ENCODE measurements around the gene COL15A1.

Gene COL15A1

DNA sequence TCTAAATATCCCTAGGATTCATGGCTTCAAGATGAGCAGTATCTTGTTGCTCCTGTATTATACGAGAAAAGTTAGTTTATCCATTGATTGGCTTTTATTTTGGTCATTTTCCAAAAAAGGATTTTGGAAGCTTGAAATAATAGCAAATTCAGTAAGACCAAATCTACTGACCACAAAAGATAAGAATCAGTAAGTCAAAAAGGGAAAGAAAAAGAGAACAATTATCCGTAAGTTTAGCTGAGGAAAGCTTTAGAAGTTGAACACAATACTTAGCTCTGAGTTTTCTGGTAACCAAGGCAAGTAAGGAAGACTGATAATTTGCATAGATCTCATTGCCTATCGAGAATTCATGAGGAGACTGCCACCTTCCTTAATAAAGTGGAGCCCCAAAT, 170.3 kb downstream of the COL15A1 start:
- H3K27ac Mint-ChIP-seq, result peak overlapping the region; percentile 55
- H3K4me1 Mint-ChIP-seq (ENCODE audit: low read depth), result peaks cover 89% of the 10 kb centered on the region
- H3K4me3 Mint-ChIP-seq, result peak overlapping the region; percentile 24
- H3K9me3 Mint-ChIP-seq (ENCODE audit: low read depth), result no peaks in the 10 kb centered on the region
- peaks cover 5% of the 10 kb centered on the region for H3K36me3 Mint-ChIP-seq
- H3K27me3 Mint-ChIP-seq, result no peaks in the 10 kb centered on the region

DNA sequence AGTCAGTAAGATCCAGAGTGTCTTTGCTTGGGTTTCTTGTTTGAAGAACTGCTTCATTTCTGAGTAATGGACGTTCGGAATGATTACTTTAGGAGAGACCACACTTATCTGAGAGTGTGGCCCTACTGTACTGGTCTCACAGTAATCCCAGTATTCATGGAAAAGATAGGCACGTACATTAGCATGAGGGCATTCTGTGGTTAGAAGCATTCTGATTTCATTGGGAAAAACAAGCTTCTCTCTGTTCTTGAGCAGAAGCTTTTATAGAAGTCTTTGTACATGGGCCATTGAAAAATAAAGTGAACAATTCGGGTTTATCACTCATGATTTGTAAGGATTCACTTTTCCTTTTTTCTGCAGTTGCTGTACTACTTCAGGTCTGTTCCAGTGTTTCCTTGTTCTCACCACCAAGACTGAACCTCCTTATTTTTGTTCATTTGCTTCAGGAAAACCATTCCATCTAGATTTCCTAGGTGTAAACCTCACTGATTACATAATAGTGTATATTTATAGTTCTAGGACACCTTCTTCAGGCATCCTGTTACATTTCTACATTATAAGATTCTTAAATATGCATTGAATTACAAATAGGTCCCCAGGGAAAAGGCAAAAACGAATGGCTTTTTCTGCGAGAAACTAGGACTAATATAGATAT, 171.3 kb downstream of the COL15A1 start:
- Mint-ChIP-seq H3K36me3 (peaks cover 4% of the 10 kb centered on the region), H3K4me3 (no peak overlapping the region), H3K4me1 (ENCODE audit: low read depth) (peaks cover 89% of the 10 kb centered on the region)

DNA sequence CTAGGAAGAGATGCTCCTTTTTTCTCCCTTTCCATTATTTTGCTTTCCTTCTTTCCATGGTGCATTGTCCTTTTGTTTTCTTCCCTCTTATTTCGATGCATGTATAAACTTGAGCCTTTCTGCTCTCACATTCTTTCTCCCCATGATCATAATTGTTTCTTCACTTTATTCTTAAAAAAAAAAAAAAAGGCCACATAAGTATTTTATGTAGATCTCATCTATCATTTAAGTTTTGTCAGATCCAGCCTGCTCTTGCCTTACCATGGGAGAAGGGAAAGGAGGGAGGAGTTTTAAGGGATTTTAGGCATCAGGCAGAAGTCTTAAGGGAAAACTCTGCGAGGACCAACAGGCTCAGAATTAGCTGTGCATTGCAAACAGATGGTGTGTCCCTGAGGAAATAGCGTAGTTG, 172.3 kb downstream of the COL15A1 start:
- H3K36me3 Mint-ChIP-seq, result peaks cover 4% of the 10 kb centered on the region
- no peaks in the 10 kb centered on the region for H3K27me3 Mint-ChIP-seq
- peak overlapping the region; percentile 2 for H3K4me3 Mint-ChIP-seq
- H3K4me1 Mint-ChIP-seq (ENCODE audit: low read depth), result peaks cover 89% of the 10 kb centered on the region
- no peak overlapping the region for H3K27ac Mint-ChIP-seq
- H3K9me3 Mint-ChIP-seq (ENCODE audit: low read depth), result no peaks in the 10 kb centered on the region

More for the DNA sequence above, 171.3 kb downstream of the COL15A1 start:
- no peaks in the 10 kb centered on the region for H3K27me3 Mint-ChIP-seq
- peak overlapping the region; percentile 35 for H3K27ac Mint-ChIP-seq
- no peaks in the 10 kb centered on the region for H3K9me3 Mint-ChIP-seq (ENCODE audit: low read depth)

DNA sequence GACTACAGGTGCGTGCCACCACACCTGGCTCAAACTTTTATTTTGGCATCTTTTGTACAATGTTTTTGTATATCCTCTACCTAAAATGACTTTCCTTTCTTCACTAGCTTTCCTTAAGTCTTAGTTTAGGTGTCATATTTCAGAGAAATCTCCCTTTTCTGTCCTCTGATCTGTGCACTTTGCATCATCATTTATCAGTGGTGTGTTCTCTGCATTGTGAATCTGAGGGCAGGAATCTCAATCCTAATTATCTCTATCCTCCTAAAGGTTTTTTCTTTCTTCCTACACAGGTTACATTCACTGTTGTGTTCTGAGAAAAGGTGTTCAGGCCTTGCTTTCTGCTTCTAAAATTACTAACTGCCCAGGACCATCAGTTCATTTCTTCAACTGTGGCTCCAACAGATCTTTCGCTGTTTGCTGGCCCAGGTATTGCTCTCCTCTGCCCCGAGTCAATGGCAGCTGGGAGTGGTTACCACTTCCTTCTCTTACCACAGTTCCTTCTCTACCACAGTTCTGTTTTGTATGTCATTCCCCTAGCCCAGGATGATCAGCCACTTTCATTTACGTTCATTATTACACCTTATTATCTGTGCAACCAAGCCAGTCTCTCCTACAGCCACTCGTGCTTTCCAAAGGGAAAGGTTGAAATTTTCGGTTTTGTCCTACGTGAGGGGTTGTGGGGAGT, 175.2 kb downstream of the COL15A1 start:
- peak overlapping the region; percentile 85 for H3K4me3 Mint-ChIP-seq
- no peaks in the 10 kb centered on the region for H3K9me3 Mint-ChIP-seq (ENCODE audit: low read depth)
- peak overlapping the region; percentile 93 for H3K27ac Mint-ChIP-seq
- no peaks in the 10 kb centered on the region for H3K27me3 Mint-ChIP-seq
- H3K4me1 Mint-ChIP-seq (ENCODE audit: low read depth), result peaks cover 91% of the 10 kb centered on the region
- peaks cover 4% of the 10 kb centered on the region for H3K36me3 Mint-ChIP-seq

- Mint-ChIP-seq H3K9me3 (ENCODE audit: low read depth) (no peaks in the 10 kb centered on the region), H3K36me3 (peaks cover 4% of the 10 kb centered on the region), H3K4me1 (ENCODE audit: low read depth) (peaks cover 90% of the 10 kb centered on the region), H3K27ac (peak overlapping the region; percentile 93), H3K27me3 (no peaks in the 10 kb centered on the region), H3K4me3 (peak overlapping the region; percentile 85)
These were observed 176.4 kb downstream of the COL15A1 start for GRCh38 chr9:99119976-99120655.

All from activated naive CD8-positive, alpha-beta T cell (primary cell).